Measurements from ENCODE around the gene ANKH. TPM values are rescaled to one million over a fixed set of nuclear protein-coding genes. Genes with fewer than 3 reads are reported as not detected.

The ANKH gene
- total RNA-seq, 1 experiment from 2014 or later = 65.2 TPM

DNA sequence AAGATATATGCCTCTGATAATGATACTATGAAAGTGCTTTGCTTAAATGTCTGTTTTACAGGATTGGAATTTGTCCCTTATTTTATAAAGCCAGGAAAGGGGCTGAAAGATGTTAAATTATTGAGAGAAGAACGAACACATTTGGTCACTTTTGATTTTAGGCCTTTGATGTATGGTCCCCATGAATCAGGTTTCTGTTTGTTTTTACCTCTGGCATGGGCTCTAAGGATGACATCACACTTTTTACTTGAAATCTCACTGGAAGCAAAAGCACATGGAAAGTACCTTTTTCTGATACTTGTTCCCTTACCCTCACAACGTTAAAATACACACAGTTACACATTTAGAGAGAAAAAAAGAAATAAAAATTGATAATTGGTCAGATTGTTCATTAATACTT, 200.2 kb downstream of the ANKH start:
- Histone ChIP-seq H3K9ac (ENCODE audit: low read length) (no peak overlapping the region), H3K27me3 (ENCODE audit: insufficient read depth, low read length) (no peaks in the 10 kb centered on the region), H2AFZ (ENCODE audit: low read depth, low read length, poor library complexity, severe bottlenecking) (no peak overlapping the region), H3K79me2 (ENCODE audit: insufficient read depth, low read length) (peaks cover 99% of the 10 kb centered on the region), H3K9me2 (ENCODE audit: insufficient read depth) (no peaks in the 10 kb centered on the region), H3K9me3 (ENCODE audit: control insufficient read depth in 1 of 2, insufficient read depth in 1 of 2, low read depth in 1 of 2, low read length in 2 of 2) (no peaks in the 10 kb centered on the region), H4K20me1 (ENCODE audit: insufficient read depth) (no peaks in the 10 kb centered on the region), H3K4me3 (replicated peaks in 1 of 2; ENCODE audit: low read depth in 1 of 2, low read length in 2 of 2) (no peak overlapping the region), H3K4me1 (ENCODE audit: control insufficient read depth in 1 of 2, insufficient read depth in 2 of 2, low read length in 2 of 2) (peaks cover 0 to 2% of the 10 kb centered on the region in 2 experiments; a peak in 2 of 4 replicates), H3K36me3 (ENCODE audit: control insufficient read depth in 1 of 2, insufficient read depth in 2 of 2, low read length in 2 of 2) (no peaks in the 10 kb centered on the region; a peak in 1 of 4 replicates), H3K27ac (ENCODE audit: low read depth, low read length) (no peak overlapping the region), H3K4me2 (ENCODE audit: low read length) (no peak overlapping the region)
- intact Hi-C loops (cut with micrococcal nuclease) = no loop called here
- BruUV-seq (replicated peaks) = no TSS peak
- ChIA-PET CTCF (no interaction called here), RAD21 (ENCODE audit: low non-redundant PET in 1 of 2, low total read pairs in 2 of 2, uncharacterized antibody in 2 of 2, unreplicated experiment in 2 of 2) (no interaction called here), POLR2A (no interaction called here)
- ATAC-seq = no peak
- TF ChIP-seq SRF (IDR thresholded peaks at IDR 0.05; ENCODE audit: low read depth) (no peak), POLR2A (IDR thresholded peaks at IDR 0.05; ENCODE audit: borderline replicate concordance, extremely low read depth, insufficient read depth, insufficient read length) (no peak), CBX3 (IDR thresholded peaks at IDR 0.05; ENCODE audit: low read depth) (no peak), REST (IDR thresholded peaks at IDR 0.05; ENCODE audit: low read depth) (no peak)
- no peak for DNase-seq (ENCODE audit: low read depth, low spot score)

- no peak for ATAC-seq
- TF ChIP-seq SRF (IDR thresholded peaks at IDR 0.05; ENCODE audit: low read depth) (no peak), EGR1 (IDR thresholded peaks at IDR 0.05; ENCODE audit: low read depth) (no peak), RAD21 (IDR thresholded peaks at IDR 0.05; ENCODE audit: low read depth) (no peak), CBX3 (IDR thresholded peaks at IDR 0.05; ENCODE audit: low read depth) (no peak), JUND (IDR thresholded peaks at IDR 0.05) (no peak), ELF1 (IDR thresholded peaks at IDR 0.05; ENCODE audit: borderline replicate concordance, low read depth) (no peak), ATF3 (IDR thresholded peaks at IDR 0.05) (no peak), SP1 (IDR thresholded peaks at IDR 0.05; ENCODE audit: low read depth) (no peak), POLR2A (IDR thresholded peaks at IDR 0.05; ENCODE audit: borderline replicate concordance, extremely low read depth, insufficient read depth, insufficient read length) (no peak), TCF7L2 (IDR thresholded peaks at IDR 0.05; ENCODE audit: borderline replicate concordance, extremely low read depth, insufficient read depth, insufficient read length) (no peak)
- TF ChIP-seq, protein P1, sequence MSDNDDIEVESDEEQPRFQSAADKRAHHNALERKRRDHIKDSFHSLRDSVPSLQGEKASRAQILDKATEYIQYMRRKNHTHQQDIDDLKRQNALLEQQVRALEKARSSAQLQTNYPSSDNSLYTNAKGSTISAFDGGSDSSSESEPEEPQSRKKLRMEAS (IDR thresholded peaks at IDR 0.05) = no peak
- TF ChIP-seq, protein P2, sequence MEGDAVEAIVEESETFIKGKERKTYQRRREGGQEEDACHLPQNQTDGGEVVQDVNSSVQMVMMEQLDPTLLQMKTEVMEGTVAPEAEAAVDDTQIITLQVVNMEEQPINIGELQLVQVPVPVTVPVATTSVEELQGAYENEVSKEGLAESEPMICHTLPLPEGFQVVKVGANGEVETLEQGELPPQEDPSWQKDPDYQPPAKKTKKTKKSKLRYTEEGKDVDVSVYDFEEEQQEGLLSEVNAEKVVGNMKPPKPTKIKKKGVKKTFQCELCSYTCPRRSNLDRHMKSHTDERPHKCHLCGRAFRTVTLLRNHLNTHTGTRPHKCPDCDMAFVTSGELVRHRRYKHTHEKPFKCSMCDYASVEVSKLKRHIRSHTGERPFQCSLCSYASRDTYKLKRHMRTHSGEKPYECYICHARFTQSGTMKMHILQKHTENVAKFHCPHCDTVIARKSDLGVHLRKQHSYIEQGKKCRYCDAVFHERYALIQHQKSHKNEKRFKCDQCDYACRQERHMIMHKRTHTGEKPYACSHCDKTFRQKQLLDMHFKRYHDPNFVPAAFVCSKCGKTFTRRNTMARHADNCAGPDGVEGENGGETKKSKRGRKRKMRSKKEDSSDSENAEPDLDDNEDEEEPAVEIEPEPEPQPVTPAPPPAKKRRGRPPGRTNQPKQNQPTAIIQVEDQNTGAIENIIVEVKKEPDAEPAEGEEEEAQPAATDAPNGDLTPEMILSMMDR (IDR thresholded peaks at IDR 0.05 in 2 of 3, conservative IDR thresholded peaks at IDR 0.05 in 1 of 3; ENCODE audit: borderline replicate concordance in 1 of 3, insufficient read depth in 1 of 3, low read depth in 2 of 3, low read length in 2 of 3) = no peak
Observed at GRCh38 chr5:14669975-14670374, 201.6 kb downstream of the ANKH start.

More at GRCh38 chr5:14669975-14670374, 201.6 kb downstream of the ANKH start:
- Histone ChIP-seq H4K20me1 (ENCODE audit: insufficient read depth) (no peaks in the 10 kb centered on the region), H2AFZ (ENCODE audit: low read depth, low read length, poor library complexity, severe bottlenecking) (no peak overlapping the region), H3K4me2 (ENCODE audit: low read length) (no peak overlapping the region), H3K9me2 (ENCODE audit: insufficient read depth) (no peaks in the 10 kb centered on the region), H3K79me2 (ENCODE audit: insufficient read depth, low read length) (peaks cover 99% of the 10 kb centered on the region), H3K36me3 (ENCODE audit: control insufficient read depth in 1 of 2, insufficient read depth in 2 of 2, low read length in 2 of 2) (no peaks in the 10 kb centered on the region; a peak in 1 of 4 replicates), H3K9ac (ENCODE audit: low read length) (no peak overlapping the region), H3K4me1 (ENCODE audit: control insufficient read depth in 1 of 2, insufficient read depth in 2 of 2, low read length in 2 of 2) (peaks cover 8 to 14% of the 10 kb centered on the region in 2 experiments; a peak in 3 of 4 replicates), H3K4me3 (replicated peaks in 1 of 2; ENCODE audit: low read depth in 1 of 2, low read length in 2 of 2) (no peak overlapping the region), H3K27ac (ENCODE audit: low read depth, low read length) (no peak overlapping the region), H3K27me3 (ENCODE audit: insufficient read depth, low read length) (no peaks in the 10 kb centered on the region), H3K9me3 (ENCODE audit: control insufficient read depth in 1 of 2, insufficient read depth in 1 of 2, low read depth in 1 of 2, low read length in 2 of 2) (no peaks in the 10 kb centered on the region)
- BruUV-seq (replicated peaks) = no TSS peak
- ChIA-PET RAD21 (ENCODE audit: low non-redundant PET in 1 of 2, low total read pairs in 2 of 2, uncharacterized antibody in 2 of 2, unreplicated experiment in 2 of 2) (no interaction called here), CTCF (no interaction called here), POLR2A (no interaction called here)
- intact Hi-C loops (cut with micrococcal nuclease) = no loop called here
- DNase-seq (ENCODE audit: low read depth, low spot score) = no peak
